Measurements from ENCODE around the gene ARHGAP27.

GRCh38 chr17:45371414-45372324, 61.0 kb downstream of the ARHGAP27 start:
- TF ChIP-seq POLR2AphosphoS5 (IDR thresholded peaks at IDR 0.05) (peak; percentile 70 to 77), POLR2A (IDR thresholded peaks at IDR 0.05) (peak in 2 of 4 donors; percentile 65 to 74), EP300 (IDR thresholded peaks at IDR 0.05) (peak in 1 of 4 donors; percentile 24)
- TF ChIP-seq, protein P1, sequence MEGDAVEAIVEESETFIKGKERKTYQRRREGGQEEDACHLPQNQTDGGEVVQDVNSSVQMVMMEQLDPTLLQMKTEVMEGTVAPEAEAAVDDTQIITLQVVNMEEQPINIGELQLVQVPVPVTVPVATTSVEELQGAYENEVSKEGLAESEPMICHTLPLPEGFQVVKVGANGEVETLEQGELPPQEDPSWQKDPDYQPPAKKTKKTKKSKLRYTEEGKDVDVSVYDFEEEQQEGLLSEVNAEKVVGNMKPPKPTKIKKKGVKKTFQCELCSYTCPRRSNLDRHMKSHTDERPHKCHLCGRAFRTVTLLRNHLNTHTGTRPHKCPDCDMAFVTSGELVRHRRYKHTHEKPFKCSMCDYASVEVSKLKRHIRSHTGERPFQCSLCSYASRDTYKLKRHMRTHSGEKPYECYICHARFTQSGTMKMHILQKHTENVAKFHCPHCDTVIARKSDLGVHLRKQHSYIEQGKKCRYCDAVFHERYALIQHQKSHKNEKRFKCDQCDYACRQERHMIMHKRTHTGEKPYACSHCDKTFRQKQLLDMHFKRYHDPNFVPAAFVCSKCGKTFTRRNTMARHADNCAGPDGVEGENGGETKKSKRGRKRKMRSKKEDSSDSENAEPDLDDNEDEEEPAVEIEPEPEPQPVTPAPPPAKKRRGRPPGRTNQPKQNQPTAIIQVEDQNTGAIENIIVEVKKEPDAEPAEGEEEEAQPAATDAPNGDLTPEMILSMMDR (IDR thresholded peaks at IDR 0.05): peak in 1 of 6 experiments; percentile 4

Measured in upper lobe of left lung (tissue), 4 donors.